OCI-LY7 (cell line): ENCODE results near the gene LYAR. TPM values are rescaled to one million over a fixed set of nuclear protein-coding genes. Genes with fewer than 3 reads are reported as not detected.

ENCODE experiments used
- BruUV-seq: library from RNA; stranded (reverse); fragments of 400-500 nt; replicated peaks from 2 replicates; lab custom pipeline; 2021; lab: Mats Ljungman, UMichigan
- CTCF ChIA-PET: fragments of 300-600 bp; sonication (Branson Sonifier 250); formaldehyde crosslinking; loops from one replicate; lab custom pipeline; 2022; ENCODE audit warnings: antibody characterized with exemption; ENCODE audit not compliant: unreplicated experiment; lab: Charles Lee
- POLR2A ChIA-PET: fragments of 300-600 bp; sonication (Branson Sonifier 250); formaldehyde crosslinking; loops from one replicate; lab custom pipeline; 2022; ENCODE audit warnings: antibody characterized with exemption; lab: Charles Lee
- DNase-seq: peaks from one replicate; pipeline ENCODE4 v3.0.0-alpha.2; 2015; ENCODE audit warnings: low spot score
- H2AFZ ChIP-seq: fragments of 200-600 bp; sonication (generic), shearing (Covaris generic); 2 replicates; pipeline ENCODE4 v1.6.1; 2014; ENCODE audit warnings: mild to moderate bottlenecking, antibody characterized with exemption, low read length, moderate library complexity
- H3K27ac ChIP-seq: fragments of 200-600 bp; sonication (generic); 2 replicates; pipeline ENCODE4 v1.5.1; 2014; ENCODE audit warnings: mixed run types, low read depth, mild to moderate bottlenecking, moderate library complexity, low read length, inconsistent platforms; ENCODE audit not compliant: poor library complexity, severe bottlenecking
- H3K36me3 ChIP-seq: fragments of 200-600 bp; sonication (generic); 2 replicates; pipeline ENCODE4 v1.6.1; 2014; ENCODE audit warnings: mild to moderate bottlenecking, antibody characterized with exemption, low read length, moderate library complexity, mixed read lengths; ENCODE audit not compliant: insufficient read depth
- H3K4me1 ChIP-seq: fragments of 200-600 bp; sonication (generic); 2 replicates; pipeline ENCODE4 v1.5.1; 2014; ENCODE audit warnings: mild to moderate bottlenecking, low read length; ENCODE audit not compliant: insufficient read depth, poor library complexity, severe bottlenecking
- H3K4me2 ChIP-seq: fragments of 200-600 bp; sonication (generic); 2 replicates; pipeline ENCODE4 v1.6.1; 2014; ENCODE audit warnings: mild to moderate bottlenecking, low read length
- H3K4me3 ChIP-seq: fragments of 200-600 bp; sonication (generic); 2 replicates; pipeline ENCODE4 v1.5.1; 2014; ENCODE audit warnings: mild to moderate bottlenecking, low read depth, low read length; ENCODE audit not compliant: poor library complexity, severe bottlenecking
- H3K79me2 ChIP-seq: fragments of 200-600 bp; sonication (generic); 2 replicates; pipeline ENCODE4 v1.6.1; 2016; ENCODE audit warnings: low read depth, mild to moderate bottlenecking, low read length, moderate library complexity, mixed read lengths; ENCODE audit not compliant: insufficient read depth
- H3K9me2 ChIP-seq: fragments of 200-600 bp; sonication (generic); 2 replicates; pipeline ENCODE4 v1.6.1; 2016; ENCODE audit warnings: mild to moderate bottlenecking, low read length, mixed read lengths; ENCODE audit not compliant: insufficient read depth
- H3K9me3 ChIP-seq: fragments of 200-600 bp; sonication (generic); 2 replicates; pipeline ENCODE4 v1.6.1; 2014; ENCODE audit warnings: mild to moderate bottlenecking, mixed run types, low read length, mixed read lengths
- H4K20me1 ChIP-seq: fragments of 200-600 bp; sonication (generic); 2 replicates; pipeline ENCODE4 v1.6.1; 2014; ENCODE audit warnings: mild to moderate bottlenecking, antibody characterized with exemption, low read length, moderate library complexity, mixed read lengths; ENCODE audit not compliant: insufficient read depth
- EZH2phosphoT487 ChIP-seq: fragments of 200-600 bp; sonication (generic); IDR thresholded peaks from 2 replicates; pipeline ENCODE4 v1.6.1; 2018; ENCODE audit warnings: low read depth, borderline replicate concordance, mild to moderate bottlenecking, mixed run types, antibody characterized with exemption, low read length, moderate library complexity, mixed read lengths
- intact Hi-C: fragments of 100-400 bp; cut with micrococcal nuclease; formaldehyde crosslinking; loops from one replicate; pipeline ENCODE4 v1.10.0; 2022; ENCODE audit not compliant: unreplicated experiment
- total RNA-seq, 2 experiments: library from RNA; depleted of rRNA in 1 of 2; stranded (reverse); fragments of >200 nt in 1 of 2; shearing (Covaris generic) in 1 of 2; gene quantifications; 2 replicates each; pipeline ENCODE4 v1.2.3, GENCODE V29; 2014 to 2022
- TF ChIP-seq, protein P1 (sequence below): fragments of 200-600 bp; sonication (generic); conservative IDR thresholded peaks from 2 replicates; pipeline ENCODE4 v1.5.1; 2014; ENCODE audit warnings: mild to moderate bottlenecking, antibody characterized with exemption, low read length, moderate library complexity, mixed read lengths

Gene LYAR
- total RNA-seq, 2 experiments from 2014 or later = 58.5 to 58.8 TPM

DNA sequence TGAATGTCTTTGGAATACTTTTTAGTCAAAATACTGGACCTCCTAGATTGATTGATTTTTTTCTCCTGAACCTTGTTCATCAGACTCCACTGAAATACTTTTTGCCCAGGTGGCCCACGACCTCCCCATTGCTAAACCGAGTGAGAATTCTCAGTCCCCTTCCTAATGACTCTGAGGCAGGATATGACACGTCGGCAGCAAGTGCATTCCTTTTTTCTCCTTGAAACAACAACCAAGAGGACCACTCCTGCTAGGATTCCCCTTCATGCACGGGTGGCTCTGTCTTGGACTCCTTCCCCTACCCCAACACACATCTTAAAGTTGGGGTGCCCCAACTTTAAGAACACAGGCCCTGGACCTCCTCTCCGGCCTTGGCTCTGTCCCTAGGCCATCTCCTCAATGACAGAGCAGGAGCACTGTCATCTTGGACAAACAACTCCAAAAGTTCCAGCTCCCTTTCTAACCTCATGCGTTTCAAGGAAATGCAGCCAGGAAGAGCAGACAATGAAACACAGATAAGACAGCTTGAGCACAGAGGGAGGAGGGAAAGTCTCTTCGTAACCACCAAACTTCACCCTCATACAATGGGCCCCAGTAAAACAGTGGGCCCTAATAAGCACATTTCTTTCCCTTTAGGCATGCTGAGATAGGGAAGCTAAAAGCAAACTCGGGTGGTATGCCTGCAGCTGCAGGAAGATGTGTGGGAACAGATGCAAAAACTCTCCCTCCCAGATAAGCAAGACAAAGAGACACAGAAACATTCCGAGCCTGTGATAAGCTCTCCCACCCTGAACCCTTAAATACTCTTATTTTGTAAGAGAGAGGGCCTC is 34.0 kb upstream of the LYAR start:
- POLR2A ChIA-PET = interaction anchor here (0.7 to 1.5 kb wide), 2 partner anchors 19 to 42 kb away, joined by 4 to 5 read pairs; no protein-coding TSS in a partner anchor
- Histone ChIP-seq H4K20me1 (no peaks in the 10 kb centered on the region), H3K9me3 (no peaks in the 10 kb centered on the region), H3K9me2 (no peaks in the 10 kb centered on the region), H3K4me1 (no peaks in the 10 kb centered on the region), H3K36me3 (peaks cover 19% of the 10 kb centered on the region; the same call in 1 of the 2 replicates), H3K4me3 (no peak overlapping the region), H2AFZ (no peak overlapping the region), H3K27ac (no peak overlapping the region), H3K79me2 (no peaks in the 10 kb centered on the region), H3K4me2 (no peak overlapping the region)
- intact Hi-C loops = no loop called here
- CTCF ChIA-PET = no interaction called here
- no peak for DNase-seq
- TF ChIP-seq EZH2phosphoT487 = no peak
- TF ChIP-seq, protein P1, sequence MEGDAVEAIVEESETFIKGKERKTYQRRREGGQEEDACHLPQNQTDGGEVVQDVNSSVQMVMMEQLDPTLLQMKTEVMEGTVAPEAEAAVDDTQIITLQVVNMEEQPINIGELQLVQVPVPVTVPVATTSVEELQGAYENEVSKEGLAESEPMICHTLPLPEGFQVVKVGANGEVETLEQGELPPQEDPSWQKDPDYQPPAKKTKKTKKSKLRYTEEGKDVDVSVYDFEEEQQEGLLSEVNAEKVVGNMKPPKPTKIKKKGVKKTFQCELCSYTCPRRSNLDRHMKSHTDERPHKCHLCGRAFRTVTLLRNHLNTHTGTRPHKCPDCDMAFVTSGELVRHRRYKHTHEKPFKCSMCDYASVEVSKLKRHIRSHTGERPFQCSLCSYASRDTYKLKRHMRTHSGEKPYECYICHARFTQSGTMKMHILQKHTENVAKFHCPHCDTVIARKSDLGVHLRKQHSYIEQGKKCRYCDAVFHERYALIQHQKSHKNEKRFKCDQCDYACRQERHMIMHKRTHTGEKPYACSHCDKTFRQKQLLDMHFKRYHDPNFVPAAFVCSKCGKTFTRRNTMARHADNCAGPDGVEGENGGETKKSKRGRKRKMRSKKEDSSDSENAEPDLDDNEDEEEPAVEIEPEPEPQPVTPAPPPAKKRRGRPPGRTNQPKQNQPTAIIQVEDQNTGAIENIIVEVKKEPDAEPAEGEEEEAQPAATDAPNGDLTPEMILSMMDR = no peak
- BruUV-seq = no TSS peak

DNA sequence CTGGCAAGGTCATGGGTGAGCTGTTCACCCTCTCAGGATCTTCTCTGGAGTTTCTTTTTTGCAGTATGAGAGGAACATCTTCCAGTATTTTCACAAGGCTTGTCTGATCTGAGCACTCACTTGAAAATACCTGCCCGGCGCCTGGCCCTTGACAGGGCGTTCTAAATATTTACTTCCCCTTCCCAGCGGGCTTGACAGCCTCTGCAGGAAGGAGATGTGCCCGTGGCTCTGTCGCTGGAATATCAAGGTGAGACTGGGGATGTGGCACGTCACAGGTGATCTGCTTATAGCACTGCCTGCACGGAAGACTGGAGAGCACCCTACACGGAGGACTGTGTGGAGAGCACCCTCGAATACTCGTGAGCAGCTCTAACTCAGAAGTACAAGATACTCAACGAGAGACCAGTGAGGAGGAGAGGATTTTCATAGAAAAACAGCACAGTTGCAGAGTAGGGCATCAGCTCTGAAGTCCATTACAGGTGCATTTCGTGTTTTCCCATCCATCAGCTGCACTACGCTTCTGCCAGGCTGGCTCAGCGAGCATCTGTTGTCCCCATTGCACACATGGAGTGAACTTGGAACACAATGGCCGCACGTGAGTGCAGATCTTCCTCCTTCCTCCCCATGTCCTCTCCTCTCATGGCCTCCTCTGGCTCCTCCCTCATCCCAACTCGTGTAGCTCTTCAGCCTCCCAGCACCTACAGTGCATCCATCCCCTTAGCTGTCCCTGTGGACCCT is 32.2 kb upstream of the LYAR start:
- Histone ChIP-seq H3K9me3 (no peaks in the 10 kb centered on the region), H3K9me2 (no peaks in the 10 kb centered on the region), H3K27ac (no peak overlapping the region), H3K4me2 (no peak overlapping the region), H3K4me1 (peaks cover 7% of the 10 kb centered on the region), H3K79me2 (no peaks in the 10 kb centered on the region), H2AFZ (no peak overlapping the region), H3K4me3 (no peak overlapping the region), H3K36me3 (peaks cover 24% of the 10 kb centered on the region; the same call in 1 of the 2 replicates), H4K20me1 (no peaks in the 10 kb centered on the region)
- intact Hi-C loops = no loop called here
- DNase-seq = no peak
- BruUV-seq = no TSS peak
- POLR2A ChIA-PET = interaction anchor here (0.6 to 1.3 kb wide), 4 partner anchors 14 to 59 kb away, joined by 3 to 8 read pairs (median 4); no protein-coding TSS in a partner anchor
- TF ChIP-seq EZH2phosphoT487 = no peak
- TF ChIP-seq, protein P1 = no peak
- CTCF ChIA-PET = no interaction called here
